Keratinocyte (primary cell): ENCODE results near the gene GLRX2. TPM values are rescaled to one million over a fixed set of nuclear protein-coding genes. Genes with fewer than 3 reads are reported as not detected.

Source experiments
- DNase-seq: peaks from one replicate; pipeline ENCODE4 v3.0.0-alpha.2; 2011; ENCODE audit warnings: low read depth, missing footprints, low spot score
- FAIRE-seq: peaks from 2 replicates; lab custom pipeline; 2011; peaks lifted over from hg19 to GRCh38; lab: Jason Lieb, UNC
- H2AFZ ChIP-seq: 2 replicates; pipeline ENCODE4 v1.6.0; 2012; ENCODE audit warnings: low read length, control low read depth, inconsistent platforms; ENCODE audit not compliant: control insufficient read depth
- H3K27ac ChIP-seq: 2 replicates; pipeline ENCODE4 v1.5.1; 2011; ENCODE audit warnings: low read length; ENCODE audit not compliant: control insufficient read depth, insufficient read depth
- H3K27me3 ChIP-seq: 3 replicates; pipeline ENCODE4 v1.6.0; 2011; ENCODE audit warnings: low read length; ENCODE audit not compliant: control insufficient read depth, insufficient read depth; ENCODE audit errors: extremely low read depth
- H3K36me3 ChIP-seq, 2 experiments: 2 replicates in 1 of 2; 3 replicates in 1 of 2; pipeline ENCODE4 v1.5.1; 2011; ENCODE audit warnings: low read length in 2 of 2, mild to moderate bottlenecking in 1 of 2; ENCODE audit not compliant: control insufficient read depth in 2 of 2, insufficient read depth in 2 of 2; ENCODE audit errors: extremely low read depth in 1 of 2
- H3K4me1 ChIP-seq: 3 replicates; pipeline ENCODE4 v1.5.1; 2011; ENCODE audit warnings: low read length; ENCODE audit not compliant: control insufficient read depth, insufficient read depth; ENCODE audit errors: extremely low read depth
- H3K4me2 ChIP-seq: 3 replicates; pipeline ENCODE4 v1.6.0; 2011; ENCODE audit warnings: low read depth, low read length; ENCODE audit not compliant: control insufficient read depth, insufficient read depth; ENCODE audit errors: extremely low read depth
- H3K4me3 ChIP-seq, 3 experiments: fragments of 200-600 bp in 1 of 3; sonication (generic) in 1 of 3; 2 replicates in 2 of 3; 3 replicates in 1 of 3; pipeline ENCODE4 v1.5.1; 2011 to 2016; ENCODE audit warnings: low read length in 3 of 3, mild to moderate bottlenecking in 3 of 3, control low read depth in 2 of 3, inconsistent platforms in 1 of 3, low read depth in 1 of 3, mixed read lengths in 1 of 3, mixed run types in 1 of 3, moderate library complexity in 1 of 3; ENCODE audit not compliant: control insufficient read depth in 2 of 3, insufficient read depth in 2 of 3; ENCODE audit errors: extremely low read depth in 1 of 3
- H3K79me2 ChIP-seq: 2 replicates; pipeline ENCODE4 v1.6.0; 2012; ENCODE audit warnings: low read length; ENCODE audit not compliant: control insufficient read depth, insufficient read depth
- H3K9ac ChIP-seq: 3 replicates; pipeline ENCODE4 v1.6.0; 2011; ENCODE audit warnings: low read length; ENCODE audit not compliant: control insufficient read depth, insufficient read depth; ENCODE audit errors: extremely low read depth
- H3K9me1 ChIP-seq: 3 replicates; pipeline ENCODE4 v1.6.0; 2011; ENCODE audit warnings: low read length; ENCODE audit not compliant: control insufficient read depth, insufficient read depth; ENCODE audit errors: extremely low read depth
- H3K9me3 ChIP-seq: 2 replicates; pipeline ENCODE4 v1.5.1; 2012; ENCODE audit warnings: low read depth, low read length; ENCODE audit not compliant: control insufficient read depth
- H4K20me1 ChIP-seq: 3 replicates; pipeline ENCODE4 v1.6.0; 2011; ENCODE audit warnings: low read length; ENCODE audit not compliant: control insufficient read depth, insufficient read depth; ENCODE audit errors: extremely low read depth
- EZH2 ChIP-seq: IDR thresholded peaks from one replicate; pipeline ENCODE4 v1.6.1; 2012; ENCODE audit warnings: inconsistent platforms, mild to moderate bottlenecking, low read length, moderate library complexity
- dilution Hi-C: fragments of 300-500 bp; cut with MboI; formaldehyde crosslinking; loops from one replicate; pipeline ENCODE4 v1.7.0; 2020; ENCODE audit warnings: low sequenced_read_pairs; ENCODE audit not compliant: extremely low pct_ligation_motif_present
- polyA plus RNA-seq, 5 experiments: library from polyadenylated mRNA; depleted of rRNA in 3 of 5; stranded (reverse) in 3 of 5; stranded (forward) in 1 of 5; unstranded in 1 of 5; fragments of >200 nt; gene quantifications; 1 replicate in 1 of 5; 2 replicates in 3 of 5; 3 replicates in 1 of 5; pipeline versions ENCODE4 v1.2.1 to v1.2.3, GENCODE V29; 2011 to 2012; ENCODE audit warnings: missing spikeins in 2 of 5, low read depth in 1 of 5, low replicate concordance in 1 of 5
- TF ChIP-seq, protein P1 (sequence below), 3 experiments: IDR thresholded peaks in 1 of 3; conservative IDR thresholded peaks in 1 of 3; optimal IDR thresholded peaks in 1 of 3; 2 replicates in 2 of 3; 3 replicates in 1 of 3; pipeline versions ENCODE3 to v1.5.1; 2011; ENCODE audit warnings: low read length in 3 of 3, mild to moderate bottlenecking in 3 of 3, moderate library complexity in 2 of 3, control low read depth in 1 of 3, inconsistent platforms in 1 of 3; ENCODE audit not compliant: insufficient read depth in 2 of 3; ENCODE audit errors: extremely low read depth in 1 of 3

The GLRX2 gene
- polyA plus RNA-seq, 1 donor (not counting 4 experiments of a cell fraction or from before 2014, with no cell fraction given): 29.2 TPM

DNA sequence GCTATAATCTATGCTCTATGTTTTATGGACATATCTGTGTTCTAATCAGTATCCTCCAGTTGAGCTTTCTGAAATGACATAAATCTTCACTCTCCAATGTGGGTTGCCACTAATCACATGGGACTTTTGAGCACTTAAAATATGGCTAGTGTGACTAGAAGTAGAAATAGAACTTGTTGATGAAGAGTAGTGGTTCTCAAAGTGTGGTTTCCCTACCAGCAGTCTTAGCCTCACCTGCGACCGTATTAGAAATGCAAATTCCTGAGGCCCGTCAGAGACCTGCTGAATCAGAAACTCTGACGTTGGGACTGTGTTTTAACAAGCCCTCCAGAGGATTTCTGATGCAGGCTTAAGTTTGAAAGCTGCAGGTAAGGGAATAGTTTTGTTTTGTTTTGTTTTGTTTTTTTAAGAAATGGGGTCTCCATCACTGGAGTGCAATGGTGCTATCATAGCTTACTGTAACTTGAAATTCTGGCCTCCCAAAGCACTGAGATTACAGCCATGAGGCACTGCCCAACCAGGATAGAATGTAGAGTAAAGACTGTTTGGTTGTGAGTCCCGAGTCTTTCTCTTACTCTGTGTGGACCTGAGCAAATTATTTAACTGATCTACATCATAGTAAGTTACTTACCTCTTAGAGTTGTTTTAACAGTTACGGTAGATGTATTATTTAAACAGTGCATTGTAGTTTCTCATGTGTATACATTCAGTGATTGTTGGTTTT is 21.7 kb downstream of the GLRX2 start:
- TF ChIP-seq EZH2: no peak
- TF ChIP-seq, protein P1, sequence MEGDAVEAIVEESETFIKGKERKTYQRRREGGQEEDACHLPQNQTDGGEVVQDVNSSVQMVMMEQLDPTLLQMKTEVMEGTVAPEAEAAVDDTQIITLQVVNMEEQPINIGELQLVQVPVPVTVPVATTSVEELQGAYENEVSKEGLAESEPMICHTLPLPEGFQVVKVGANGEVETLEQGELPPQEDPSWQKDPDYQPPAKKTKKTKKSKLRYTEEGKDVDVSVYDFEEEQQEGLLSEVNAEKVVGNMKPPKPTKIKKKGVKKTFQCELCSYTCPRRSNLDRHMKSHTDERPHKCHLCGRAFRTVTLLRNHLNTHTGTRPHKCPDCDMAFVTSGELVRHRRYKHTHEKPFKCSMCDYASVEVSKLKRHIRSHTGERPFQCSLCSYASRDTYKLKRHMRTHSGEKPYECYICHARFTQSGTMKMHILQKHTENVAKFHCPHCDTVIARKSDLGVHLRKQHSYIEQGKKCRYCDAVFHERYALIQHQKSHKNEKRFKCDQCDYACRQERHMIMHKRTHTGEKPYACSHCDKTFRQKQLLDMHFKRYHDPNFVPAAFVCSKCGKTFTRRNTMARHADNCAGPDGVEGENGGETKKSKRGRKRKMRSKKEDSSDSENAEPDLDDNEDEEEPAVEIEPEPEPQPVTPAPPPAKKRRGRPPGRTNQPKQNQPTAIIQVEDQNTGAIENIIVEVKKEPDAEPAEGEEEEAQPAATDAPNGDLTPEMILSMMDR (optimal IDR thresholded peaks at IDR 0.05 in 1 of 3, IDR thresholded peaks at IDR 0.05 in 1 of 3, conservative IDR thresholded peaks at IDR 0.05 in 1 of 3; ENCODE audit: extremely low read depth in 1 of 3, insufficient read depth in 2 of 3, low read length in 3 of 3): no peak
- Histone ChIP-seq H3K79me2 (no peaks in the 10 kb centered on the region), H3K27ac (no peak overlapping the region), H4K20me1 (no peaks in the 10 kb centered on the region), H3K9me1 (no peaks in the 10 kb centered on the region), H3K4me2 (no peak overlapping the region), H3K36me3 (peaks cover 1 to 9% of the 10 kb centered on the region in 2 experiments), H2AFZ (no peak overlapping the region), H3K27me3 (no peaks in the 10 kb centered on the region), H3K4me1 (peaks cover 2% of the 10 kb centered on the region), H3K4me3 (no peak overlapping the region), H3K9ac (no peak overlapping the region), H3K9me3 (no peaks in the 10 kb centered on the region)
- DNase-seq (no peak), FAIRE-seq (no peak)
- dilution Hi-C loops: no loop called here

DNA sequence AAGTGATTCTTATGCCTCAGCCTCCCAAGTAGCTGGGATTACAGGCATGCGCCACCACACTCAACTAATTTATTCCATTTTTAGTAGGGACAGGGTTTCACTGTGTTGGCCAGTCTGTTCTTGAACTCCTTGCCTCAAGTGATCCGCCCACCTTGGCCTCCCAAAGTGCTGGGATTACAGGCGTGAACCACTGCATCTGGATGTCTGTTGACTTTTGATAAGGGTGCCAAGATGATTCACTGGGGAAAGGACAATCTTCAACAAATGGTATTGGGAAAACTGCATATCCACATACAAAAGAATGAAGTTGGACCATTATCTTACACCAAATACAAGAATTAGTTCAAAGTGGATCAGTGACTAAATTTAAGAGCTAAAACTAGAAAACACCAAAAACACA is 26.0 kb downstream of the GLRX2 start:
- no peak overlapping the region for H3K4me2 ChIP-seq
- H4K20me1 ChIP-seq: no peaks in the 10 kb centered on the region
- H3K36me3 ChIP-seq: peaks cover 3 to 14% of the 10 kb centered on the region in 2 experiments
- no peak overlapping the region for H3K27ac ChIP-seq
- H3K27me3 ChIP-seq: no peaks in the 10 kb centered on the region
- H3K79me2 ChIP-seq: peaks cover 2% of the 10 kb centered on the region
- TF ChIP-seq, protein P1 (optimal IDR thresholded peaks at IDR 0.05 in 1 of 3, IDR thresholded peaks at IDR 0.05 in 1 of 3, conservative IDR thresholded peaks at IDR 0.05 in 1 of 3; ENCODE audit: extremely low read depth in 1 of 3, insufficient read depth in 2 of 3, low read length in 3 of 3): no peak
- no peak for TF ChIP-seq EZH2
- DNase-seq (no peak), FAIRE-seq (no peak)
- H2AFZ ChIP-seq: no peak overlapping the region
- H3K9me1 ChIP-seq: no peaks in the 10 kb centered on the region
- peaks cover 2% of the 10 kb centered on the region for H3K4me1 ChIP-seq
- H3K4me3 ChIP-seq: no peak overlapping the region
- H3K9ac ChIP-seq: no peak overlapping the region
- dilution Hi-C loops: no loop called here
- no peaks in the 10 kb centered on the region for H3K9me3 ChIP-seq
